Motor neuron (in vitro differentiated cells): ENCODE measurements around the gene LTB4R. TPM values are rescaled to one million over a fixed set of nuclear protein-coding genes. Genes with fewer than 3 reads are reported as not detected.
"Not testable (repeated sequence)": the region's sequence is repeated elsewhere in the genome, so short reads cannot be mapped to it uniquely, and the experiment has no call there.

Source experiments
- ATAC-seq, 8 experiments: fragments of 200-7000 bp; cut with Tn5 transposase; replicated peaks in 6 of 8; 2 replicates each; pipeline ENCODE4 v1.8.0; 2021; ENCODE audit warnings: mild to moderate bottlenecking in 8 of 8, moderate library complexity in 8 of 8
- H3K27ac ChIP-seq, 2 donors: fragments of 250-450 bp; sonication (Bioruptor Pico); 2 replicates each; pipeline ENCODE4 v1.9.0; 2021; ENCODE audit warnings: antibody characterized with exemption in 2 of 2, mild to moderate bottlenecking in 2 of 2, moderate library complexity in 1 of 2
- H3K4me1 ChIP-seq, 2 donors: fragments of 250-450 bp; sonication (Bioruptor Pico); replicated peaks in 1 of 2; 2 replicates each; pipeline ENCODE4 v1.6.1; 2021; ENCODE audit warnings: antibody characterized with exemption in 2 of 2, mild to moderate bottlenecking in 2 of 2, moderate library complexity in 1 of 2
- H3K4me3 ChIP-seq, 5 donors: fragments of 250-450 bp; sonication (Bioruptor Pico); 2 replicates each; pipeline ENCODE4 v1.9.0; 2021; ENCODE audit warnings: antibody characterized with exemption in 5 of 5, mild to moderate bottlenecking in 5 of 5, moderate library complexity in 4 of 5
- WGBS, 10 experiments: fragments of 450-650 bp; shearing (Covaris generic); methylation state at CpG; one replicate each; pipeline ENCODE4 v1.0.0; 2022; 5-methylcytosine and 5-hydroxymethylcytosine counted together
- in situ Hi-C, 9 experiments: fragments of 400-800 bp; cut with MboI; loops; one replicate each; pipeline ENCODE4 v1.15.0; 2021; ENCODE audit warnings: low sequenced_read_pairs in 9 of 9, low pct_unique_long_range_greater_than_20kb in 2 of 9; ENCODE audit not compliant: unreplicated experiment in 9 of 9
- total RNA-seq, 8 experiments: library from RNA; unstranded; fragments of 300-600 nt; gene quantifications; 2 replicates each; pipeline versions ENCODE4 v1.2.3 to v1.2.4, GENCODE V29; 2022

The LTB4R gene
- total RNA-seq, 8 experiments from 2014 or later = 0.92 to 13.6 (median 2.1) TPM

GRCh38 chr14:24349742-24350141 lies 38.4 kb downstream of the LTB4R start:
- WGBS, 10 experiments = 29 to 71% (median 64%) methylated on average over 1 to 5 of the region's 5 CpGs
- in situ Hi-C loops = loop anchor here in 4 of 9 experiments (25.0 kb wide), 1 partner anchor 88 kb away; the partner anchor contains the start of genes CBLN3 (in 4 of the 4), KHNYN (in 4 of the 4) and SDR39U1 (in 4 of the 4)

GRCh38 chr14:24351517-24351916 lies 40.2 kb downstream of the LTB4R start:
- Histone ChIP-seq H3K4me1 (no peaks in the 10 kb centered on the region), H3K27ac (no peak overlapping the region), H3K4me3 (no peak overlapping the region)
- in situ Hi-C loops = no loop called here
- WGBS, 10 experiments = 8 to 80% (median 43%) methylated on average over 1 to 4 of the region's 4 CpGs; no CpG with 5 or more reads in 3 of the 10 experiments
- peak in 3 of 8 experiments; percentile 12 to 84 (median 16) for ATAC-seq

More at GRCh38 chr14:24349742-24350141, 38.4 kb downstream of the LTB4R start:
- H3K4me1 ChIP-seq = no peaks in the 10 kb centered on the region
- H3K4me3 ChIP-seq = no peak overlapping the region
- ATAC-seq = no peak
- H3K27ac ChIP-seq = no peak overlapping the region

GRCh38 chr14:24353559-24354481 lies 42.5 kb downstream of the LTB4R start:
- 58 to 100% (median 84%) methylated on average over 1 to 5 of the region's 5 CpGs; no CpG with 5 or more reads in 2 of the 10 experiments for WGBS, 10 experiments
- no peaks in the 10 kb centered on the region for H3K4me1 ChIP-seq
- H3K4me3 ChIP-seq = no peak overlapping the region
- peak in 3 of 8 experiments; percentile 50 to 95 (median 94) for ATAC-seq
- no peak overlapping the region for H3K27ac ChIP-seq
- in situ Hi-C loops = no loop called here

GRCh38 chr14:24354482-24354825 lies 43.2 kb downstream of the LTB4R start:
- in situ Hi-C loops, H3K27ac ChIP-seq, H3K4me3 ChIP-seq, H3K4me1 ChIP-seq: not testable (repeated sequence)
- 0 to 100% (median 73%) methylated on average over 1 to 3 of the region's 3 CpGs; no CpG with 5 or more reads in 4 of the 10 experiments for WGBS, 10 experiments
- peak in 2 of 8 experiments; percentile 58 to 59 for ATAC-seq

- no peak for ATAC-seq
- 82 to 100% (median 87%) methylated on average over 3 to 7 of the region's 7 CpGs; no CpG with 5 or more reads in 3 of the 10 experiments for WGBS, 10 experiments
- in situ Hi-C loops = no loop called here
- H3K4me1 ChIP-seq = no peaks in the 10 kb centered on the region
- H3K4me3 ChIP-seq = no peak overlapping the region
- H3K27ac ChIP-seq = no peak overlapping the region
Observed at GRCh38 chr14:24355009-24355408, 43.7 kb downstream of the LTB4R start.

GRCh38 chr14:24356208-24356607 lies 44.9 kb downstream of the LTB4R start:
- 29 to 98% (median 60%) methylated on average over 1 to 4 of the region's 4 CpGs; no CpG with 5 or more reads in 2 of the 10 experiments for WGBS, 10 experiments
- no peak for ATAC-seq
- H3K4me1 ChIP-seq = no peaks in the 10 kb centered on the region
- in situ Hi-C loops = no loop called here
- no peak overlapping the region for H3K4me3 ChIP-seq
- H3K27ac ChIP-seq = no peak overlapping the region

- no peak for ATAC-seq
- WGBS, 10 experiments = 61 to 100% (median 83%) methylated on average over 1 to 3 of the region's 3 CpGs; no CpG with 5 or more reads in 3 of the 10 experiments
- no peak overlapping the region for H3K27ac ChIP-seq
- in situ Hi-C loops = no loop called here
- no peaks in the 10 kb centered on the region for H3K4me1 ChIP-seq
- no peak overlapping the region for H3K4me3 ChIP-seq
Observed at GRCh38 chr14:24360281-24360680, 49.0 kb downstream of the LTB4R start.

- in situ Hi-C loops = no loop called here
- WGBS, 10 experiments = 46 to 100% (median 78%) methylated on average over 2 of the region's 2 CpGs; no CpG with 5 or more reads in 5 of the 10 experiments
Observed at GRCh38 chr14:24361326-24361725, 50.0 kb downstream of the LTB4R start.

GRCh38 chr14:24362241-24362960 lies 51.1 kb downstream of the LTB4R start:
- Histone ChIP-seq H3K4me1 (peaks cover 0 to 6% of the 10 kb centered on the region in 2 donors), H3K27ac (no peak overlapping the region), H3K4me3 (no peak overlapping the region)
- in situ Hi-C loops = no loop called here
- no peak for ATAC-seq
- WGBS, 10 experiments = 0 to 80% (median 26%) methylated on average over 1 to 2 of the region's 2 CpGs; no CpG with 5 or more reads in 4 of the 10 experiments

More at GRCh38 chr14:24361326-24361725, 50.0 kb downstream of the LTB4R start:
- Histone ChIP-seq H3K27ac (no peak overlapping the region), H3K4me1 (peaks cover 0 to 6% of the 10 kb centered on the region in 2 donors), H3K4me3 (no peak overlapping the region)
- no peak for ATAC-seq

- 73 to 100% (median 94%) methylated on average over 1 to 5 of the region's 5 CpGs; no CpG with 5 or more reads in 2 of the 10 experiments for WGBS, 10 experiments
- no peak overlapping the region for H3K27ac ChIP-seq
- H3K4me3 ChIP-seq = no peak overlapping the region
- in situ Hi-C loops = no loop called here
- no peak for ATAC-seq
- peaks cover 3 to 6% of the 10 kb centered on the region in 2 donors for H3K4me1 ChIP-seq
Observed at GRCh38 chr14:24363401-24363800, 52.1 kb downstream of the LTB4R start.

- ATAC-seq = no peak
- in situ Hi-C loops = no loop called here
- Histone ChIP-seq H3K4me1 (peaks cover 9 to 11% of the 10 kb centered on the region in 2 donors), H3K27ac (no peak overlapping the region), H3K4me3 (no peak overlapping the region)
- WGBS, 10 experiments = 0 to 80% (median 40%) methylated on average over 1 of the region's 1 CpG; no CpG with 5 or more reads in 6 of the 10 experiments
Observed at GRCh38 chr14:24364841-24365240, 53.5 kb downstream of the LTB4R start.

GRCh38 chr14:24365600-24366412 lies 54.5 kb downstream of the LTB4R start:
- peak overlapping the region; percentile 29 to 42 (median 33) for H3K4me3 ChIP-seq
- in situ Hi-C loops = no loop called here
- peak in 4 of 8 experiments; percentile 5 to 34 (median 32) for ATAC-seq
- peaks cover 9 to 11% of the 10 kb centered on the region in 2 donors for H3K4me1 ChIP-seq
- 0 to 29% (median 8%) methylated on average over 2 to 10 of the region's 28 CpGs; no CpG with 5 or more reads in 4 of the 10 experiments for WGBS, 10 experiments
- H3K27ac ChIP-seq = peak overlapping the region; percentile 69 to 82
